Prostate gland (tissue), 2 donors: ENCODE data around the gene LDLRAD4.

Source experiments
- POLR2AphosphoS5 ChIP-seq: sonication (generic); formaldehyde crosslinking; IDR thresholded peaks from one replicate; pipeline ENCODE4 v1.6.1; 2017; ENCODE audit warnings: antibody characterized with exemption
- TF ChIP-seq, protein P1 (sequence below), 4 experiments: fragments of 200-600 bp in 2 of 4; fragments of 450-650 bp in 2 of 4; sonication (generic) in 2 of 4; IDR thresholded peaks; 1 replicate in 3 of 4; 2 replicates in 1 of 4; pipeline ENCODE4 v1.5.1; 2016 to 2019; ENCODE audit warnings: antibody characterized with exemption in 4 of 4, mild to moderate bottlenecking in 2 of 4, moderate library complexity in 2 of 4

- TF ChIP-seq, protein P1, sequence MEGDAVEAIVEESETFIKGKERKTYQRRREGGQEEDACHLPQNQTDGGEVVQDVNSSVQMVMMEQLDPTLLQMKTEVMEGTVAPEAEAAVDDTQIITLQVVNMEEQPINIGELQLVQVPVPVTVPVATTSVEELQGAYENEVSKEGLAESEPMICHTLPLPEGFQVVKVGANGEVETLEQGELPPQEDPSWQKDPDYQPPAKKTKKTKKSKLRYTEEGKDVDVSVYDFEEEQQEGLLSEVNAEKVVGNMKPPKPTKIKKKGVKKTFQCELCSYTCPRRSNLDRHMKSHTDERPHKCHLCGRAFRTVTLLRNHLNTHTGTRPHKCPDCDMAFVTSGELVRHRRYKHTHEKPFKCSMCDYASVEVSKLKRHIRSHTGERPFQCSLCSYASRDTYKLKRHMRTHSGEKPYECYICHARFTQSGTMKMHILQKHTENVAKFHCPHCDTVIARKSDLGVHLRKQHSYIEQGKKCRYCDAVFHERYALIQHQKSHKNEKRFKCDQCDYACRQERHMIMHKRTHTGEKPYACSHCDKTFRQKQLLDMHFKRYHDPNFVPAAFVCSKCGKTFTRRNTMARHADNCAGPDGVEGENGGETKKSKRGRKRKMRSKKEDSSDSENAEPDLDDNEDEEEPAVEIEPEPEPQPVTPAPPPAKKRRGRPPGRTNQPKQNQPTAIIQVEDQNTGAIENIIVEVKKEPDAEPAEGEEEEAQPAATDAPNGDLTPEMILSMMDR (IDR thresholded peaks at IDR 0.05) = no peak
- no peak for TF ChIP-seq POLR2AphosphoS5
Measured at GRCh38 chr18:13582178-13582670, 363.7 kb downstream of the LDLRAD4 start.
